ENCODE results near the gene TMEM205.
"Not testable (repeated sequence)": the region's sequence is repeated elsewhere in the genome, so short reads cannot be mapped to it uniquely, and the experiment has no call there.

Gene TMEM205

DNA sequence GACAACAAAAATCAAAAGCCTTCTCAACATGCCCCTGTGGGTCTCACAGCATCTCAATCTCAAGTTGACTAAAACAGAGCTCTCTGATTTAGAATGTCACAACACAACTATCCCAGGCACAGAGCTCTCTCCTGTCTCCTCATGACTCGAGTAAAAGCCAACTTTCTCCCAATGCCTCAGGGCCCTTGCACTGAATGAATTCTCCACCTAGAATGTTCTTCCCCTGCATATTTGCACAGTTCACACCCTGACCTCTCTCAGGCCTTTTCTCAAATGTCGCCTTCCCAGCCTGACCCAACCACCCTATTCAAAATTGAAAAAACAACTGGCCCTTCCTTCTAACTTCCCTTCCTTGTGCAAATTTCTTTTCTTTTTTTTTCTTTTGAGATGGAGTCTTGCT is 24.7 kb upstream of the TMEM205 start:
- FAIRE-seq: no peak

- no peak for FAIRE-seq
Observed at GRCh38 chr19:11367528-11367927, 21.5 kb upstream of the TMEM205 start.

- FAIRE-seq: no peak
Observed at GRCh38 chr19:11365557-11366117, 19.6 kb upstream of the TMEM205 start.

DNA sequence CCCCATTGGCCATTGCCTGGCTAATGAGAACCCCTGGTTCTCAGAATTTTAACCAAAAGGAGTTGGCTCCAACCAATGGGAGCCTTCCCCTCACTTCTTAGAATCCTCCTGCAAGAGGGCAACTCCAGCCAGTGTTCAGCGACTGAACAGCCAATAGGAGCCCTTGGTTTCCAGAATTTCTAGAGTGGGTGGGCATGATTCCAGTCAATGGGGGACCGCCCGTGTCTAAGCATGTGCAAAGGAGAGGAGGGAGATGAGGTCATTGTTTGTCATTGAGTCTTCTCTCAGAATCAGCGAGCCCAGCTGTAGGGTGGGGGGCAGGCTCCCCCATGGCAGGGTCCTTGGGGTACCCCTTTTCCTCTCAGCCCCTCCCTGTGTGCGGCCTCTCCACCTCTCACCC is 18.9 kb upstream of the TMEM205 start:
- no peak for FAIRE-seq

- FAIRE-seq: no peak
Observed at GRCh38 chr19:11364296-11364904, 18.3 kb upstream of the TMEM205 start.

DNA sequence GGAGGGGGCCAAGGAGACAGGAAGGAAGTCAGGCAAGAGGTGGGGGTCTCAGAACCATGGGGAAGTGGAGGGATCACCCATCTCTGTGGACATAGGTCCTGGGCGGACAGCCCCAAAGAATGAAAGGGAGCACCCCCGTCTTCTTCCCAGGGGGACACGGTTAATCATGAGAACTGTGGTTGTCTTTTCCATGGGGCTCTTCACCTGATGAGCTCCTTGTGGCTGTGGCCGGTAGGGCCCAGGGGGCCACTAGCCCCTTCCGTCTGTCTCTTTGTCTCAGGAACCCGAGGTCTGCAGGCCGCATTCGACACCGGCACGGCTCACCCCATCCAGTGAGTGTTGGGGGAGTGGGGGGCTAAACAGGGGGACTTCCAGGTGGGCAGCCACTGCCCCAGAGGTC is 17.8 kb upstream of the TMEM205 start:
- no peak for FAIRE-seq

- FAIRE-seq: no peak
Observed at GRCh38 chr19:11361771-11362731, 16.0 kb upstream of the TMEM205 start.

DNA sequence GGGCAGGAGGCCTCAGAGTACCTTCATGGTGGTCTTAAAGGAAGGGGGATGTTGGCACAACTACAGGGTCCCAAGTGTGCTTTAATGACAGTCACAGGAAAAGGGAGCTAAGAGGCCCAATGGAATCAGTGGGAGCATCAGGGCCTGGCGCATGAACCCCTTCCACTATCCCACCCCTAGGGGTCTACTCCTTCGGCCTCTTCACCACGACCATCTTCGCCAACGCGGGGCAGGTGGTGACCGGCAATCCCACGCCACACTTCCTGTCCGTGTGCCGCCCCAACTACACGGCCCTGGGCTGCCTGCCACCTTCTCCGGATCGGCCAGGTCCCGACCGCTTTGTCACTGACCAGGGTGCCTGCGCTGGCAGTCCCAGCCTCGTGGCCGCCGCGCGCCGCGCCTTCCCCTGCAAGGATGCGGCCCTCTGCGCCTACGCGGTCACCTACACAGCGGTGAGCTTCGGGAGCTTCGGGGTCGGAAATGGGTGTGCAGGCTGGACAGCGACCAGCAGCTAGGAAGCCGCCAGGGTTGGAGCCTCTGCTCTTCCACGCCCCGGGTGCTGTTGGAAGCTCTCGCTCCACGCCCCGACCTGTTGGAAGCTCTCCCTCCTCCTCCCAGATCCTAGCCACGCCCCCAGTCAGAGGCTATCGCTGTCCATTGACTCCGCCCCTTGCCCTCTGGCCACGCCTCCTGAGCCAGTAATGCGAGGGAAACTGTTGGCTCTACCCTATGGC is 15.1 kb upstream of the TMEM205 start:
- FAIRE-seq: no peak

GRCh38 chr19:11359421-11359820 is 13.4 kb upstream of the TMEM205 start:
- FAIRE-seq: no peak

DNA sequence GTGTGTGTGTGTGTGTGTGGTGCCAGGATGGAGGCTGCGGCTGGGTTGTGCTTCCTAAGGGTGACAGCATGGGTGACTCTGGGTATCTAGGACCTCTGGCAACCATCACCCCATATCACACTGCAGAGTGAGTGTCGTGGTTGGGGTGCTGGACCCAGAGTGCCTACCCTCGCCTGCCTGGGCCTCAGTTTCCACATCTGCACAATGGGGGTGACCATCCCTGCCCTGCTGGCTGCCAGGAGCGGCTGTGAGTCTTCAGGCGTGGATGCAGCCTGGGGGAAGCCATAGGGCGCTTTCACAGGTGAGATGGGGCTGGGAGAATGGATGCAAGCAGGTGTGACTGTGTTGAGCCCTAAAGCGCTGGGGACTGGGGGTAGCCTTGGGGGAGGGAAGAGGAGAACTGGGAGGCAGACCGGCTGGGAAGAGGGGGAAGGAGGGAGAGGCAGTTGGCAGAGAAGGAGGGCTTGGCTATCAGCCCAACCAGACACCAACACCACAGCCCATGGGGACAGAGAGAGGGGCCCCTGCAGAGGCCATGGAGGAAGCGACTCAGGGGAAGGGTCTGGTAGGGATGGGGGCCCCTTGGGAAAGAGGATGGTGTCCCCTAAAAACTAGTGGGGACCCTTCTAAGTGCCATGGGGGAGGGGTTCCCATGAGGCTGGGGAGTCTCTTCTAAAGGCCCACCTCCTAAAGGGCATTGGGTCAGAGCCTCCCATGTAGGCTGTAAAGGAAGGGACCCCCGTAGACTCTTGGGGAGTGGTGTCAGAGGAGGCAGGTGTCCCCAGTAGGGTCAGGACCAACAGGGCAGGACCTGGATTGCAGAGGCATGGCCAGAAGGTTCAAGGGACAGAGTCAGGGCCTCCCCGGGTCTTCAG is 10.8 kb upstream of the TMEM205 start:
- no peak for FAIRE-seq

GRCh38 chr19:11356074-11356397 is 10.0 kb upstream of the TMEM205 start:
- FAIRE-seq: no peak

DNA sequence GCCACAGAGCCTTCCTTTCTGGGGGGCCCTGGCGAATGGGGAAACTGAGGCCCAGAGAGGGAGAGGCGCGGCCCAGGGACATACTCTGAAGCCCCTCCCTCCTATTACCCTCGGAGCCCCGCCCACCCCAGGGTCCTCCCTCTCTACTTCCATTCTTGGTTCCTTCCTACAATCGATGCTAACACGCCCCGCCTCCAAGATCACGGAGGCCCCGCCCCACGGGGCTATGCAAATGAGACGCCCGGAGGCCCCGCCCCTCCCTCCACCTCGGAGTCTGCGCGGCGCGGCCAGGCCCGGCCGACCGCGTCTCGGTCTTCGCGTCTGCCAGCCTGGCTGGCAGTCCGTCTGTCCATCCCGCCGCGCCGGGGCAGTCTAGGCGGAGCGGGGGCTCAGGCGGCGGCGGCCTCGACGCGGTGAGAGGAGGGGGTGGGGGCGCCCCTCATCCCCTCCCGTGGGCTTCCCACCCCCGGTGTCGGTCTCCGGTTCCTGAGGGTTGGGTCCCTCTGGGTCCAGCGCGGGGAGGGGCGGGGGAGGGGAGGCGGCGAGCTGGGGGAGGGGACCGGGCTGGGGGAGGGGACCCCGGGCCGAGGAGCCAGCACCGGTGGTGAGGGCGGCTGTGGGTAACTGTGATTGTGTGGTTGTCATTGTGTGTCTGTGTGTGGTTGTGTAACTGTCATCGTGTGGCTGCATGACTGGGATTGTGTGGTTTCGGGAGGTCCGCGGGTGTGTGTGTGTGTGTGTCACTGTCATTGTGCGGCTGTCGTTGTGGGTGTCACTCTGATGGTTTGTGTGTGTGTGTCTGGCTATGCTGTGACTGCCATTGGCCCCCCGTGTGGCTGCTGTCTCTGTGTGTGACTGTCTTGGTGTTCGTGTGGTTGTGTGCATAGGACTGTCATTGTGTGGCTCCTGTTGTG is 9.3 kb upstream of the TMEM205 start, which contains the start of gene PLPPR2:
PLPPR2 (plus strand) TSS at position 273 of the 914 bp plus-strand sequence. CDS start 2,242 bp downstream, outside the sequence.
- FAIRE-seq: no peak

DNA sequence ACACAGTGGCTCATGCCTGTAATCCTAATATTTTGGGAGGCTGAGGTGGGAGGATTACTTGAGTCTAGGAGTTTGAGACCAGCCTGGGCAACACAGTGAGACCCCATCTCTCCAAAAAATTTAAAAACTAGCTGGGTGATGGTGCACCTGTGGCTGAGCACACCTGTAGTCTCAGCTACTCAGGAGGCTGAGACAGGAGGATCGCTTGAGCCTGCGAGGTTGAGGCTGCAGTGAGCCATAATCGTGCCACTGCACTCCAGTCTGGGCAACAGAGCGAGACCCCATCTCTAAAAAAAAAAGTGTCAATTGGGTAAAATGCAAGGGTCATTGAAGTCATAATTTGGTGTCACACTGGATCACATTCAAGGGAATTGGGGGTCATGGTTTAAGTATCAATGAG is 8.0 kb upstream of the TMEM205 start:
- FAIRE-seq: not testable (repeated sequence)

DNA sequence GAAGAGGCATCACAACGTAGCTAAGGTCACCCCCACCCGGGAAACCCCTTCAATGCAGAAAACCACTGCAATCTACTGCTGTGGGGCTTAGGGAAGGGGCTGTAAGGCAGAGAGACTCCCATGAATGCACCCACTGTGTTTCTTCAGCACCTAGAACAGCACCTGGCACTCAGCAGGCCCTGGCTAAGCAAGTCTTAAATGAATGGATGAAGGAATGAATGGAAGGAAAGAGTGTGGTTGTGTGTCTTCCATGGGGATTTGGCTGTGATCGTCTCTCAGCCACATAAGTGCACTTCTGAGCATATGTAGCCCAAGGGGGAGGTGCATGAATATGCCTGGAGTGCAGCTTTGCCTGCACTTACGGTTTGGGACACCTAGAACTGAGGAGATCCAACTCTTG is 3.1 kb upstream of the TMEM205 start:
- FAIRE-seq: no peak

GRCh38 chr19:11347546-11348039 is 1.5 kb upstream of the TMEM205 start:
- FAIRE-seq: no peak

DNA sequence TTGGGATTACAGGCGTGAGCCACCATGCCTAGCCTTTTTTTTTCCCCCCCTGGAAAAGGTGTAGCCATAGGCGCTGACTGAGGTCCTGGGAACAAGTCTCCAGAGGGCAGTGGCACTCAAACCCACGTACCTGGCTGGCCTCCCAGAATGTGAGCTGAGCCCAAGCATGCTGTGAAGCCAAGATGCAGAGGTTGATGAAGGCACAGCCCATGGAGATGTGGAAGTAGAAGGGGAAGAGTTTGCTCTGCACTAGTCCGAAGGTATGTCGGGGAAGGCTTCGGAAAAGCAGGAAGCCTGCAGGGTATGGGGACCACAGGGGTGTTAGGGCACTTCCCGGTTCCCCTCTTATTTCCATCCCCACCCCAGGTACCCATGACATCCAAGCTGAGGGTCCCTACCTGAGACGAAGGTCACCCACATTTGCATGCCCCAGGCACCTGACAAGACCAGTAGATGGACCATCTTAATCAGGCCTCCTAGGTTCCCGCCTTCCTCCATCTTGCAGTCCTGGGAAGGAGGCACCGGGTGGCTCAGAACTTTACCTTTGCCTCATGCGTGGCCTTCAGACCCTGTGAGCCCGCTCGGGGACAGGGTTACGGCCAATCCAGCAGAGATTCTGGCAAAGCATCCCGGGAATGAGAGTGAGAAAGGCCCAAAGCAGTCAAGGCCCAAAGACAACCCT is 805 bp downstream of the TMEM205 start:
- no peak for FAIRE-seq

DNA sequence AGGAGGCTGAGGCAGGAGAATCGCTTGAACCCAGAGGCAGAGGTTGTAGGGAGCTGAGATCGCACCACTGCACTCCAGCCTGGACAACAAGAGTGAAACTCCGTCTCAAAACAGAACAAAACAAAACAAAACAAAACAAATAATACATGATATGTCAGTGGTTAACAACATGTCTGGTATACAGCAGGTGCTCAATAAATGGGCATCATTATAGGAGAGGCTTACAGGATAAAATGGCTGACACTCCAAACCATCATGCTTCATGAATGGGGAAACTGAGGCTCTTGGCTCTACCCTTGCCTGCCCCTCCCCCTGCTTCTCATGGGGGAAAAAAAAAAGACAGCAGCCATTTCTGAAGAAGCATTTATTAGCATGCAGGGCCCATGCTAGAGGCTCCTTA is 3.6 kb downstream of the TMEM205 start:
- no peak for FAIRE-seq

GRCh38 chr19:11340099-11340467 is 6.0 kb downstream of the TMEM205 start:
- not testable (repeated sequence) for FAIRE-seq

- FAIRE-seq: peak; percentile 21
Observed at GRCh38 chr19:11339254-11340098, 6.6 kb downstream of the TMEM205 start, which contains the start of gene RAB3D. Gene RAB3D (minus strand): TSS chr19:11339657. CDS start chr19:11337399, 2,258 bp downstream.

All from islet of Langerhans (tissue), 1 donor.